ENCODE measurements around the gene EXOC6. TPM values are rescaled to one million over a fixed set of nuclear protein-coding genes. Genes with fewer than 3 reads are reported as not detected.

Gene EXOC6
- total RNA-seq, 1 donor from 2014 or later = 25.6 TPM

- no peak overlapping the region for H3K4me3 Mint-ChIP-seq
- Histone ChIP-seq H3K27me3 (no peaks in the 10 kb centered on the region), H3K4me1 (no peaks in the 10 kb centered on the region)
These were observed 237.0 kb downstream of the EXOC6 start for GRCh38 chr10:93085272-93085859.

GRCh38 chr10:93086289-93086688 lies 238.0 kb downstream of the EXOC6 start:
- Mint-ChIP-seq H3K27me3 (ENCODE audit: insufficient read depth, low read depth) (peaks cover 7% of the 10 kb centered on the region), H3K4me3 (no peak overlapping the region), H3K4me1 (peaks cover 5% of the 10 kb centered on the region), H3K27ac (no peak overlapping the region), H3K9me3 (no peaks in the 10 kb centered on the region), H3K36me3 (no peaks in the 10 kb centered on the region)
- Histone ChIP-seq H3K9me3 (ENCODE audit: low read depth) (no peaks in the 10 kb centered on the region), H3K36me3 (no peaks in the 10 kb centered on the region), H3K9ac (no peak overlapping the region), H2AFZ (replicated peaks) (no peak overlapping the region), H3K27me3 (no peaks in the 10 kb centered on the region), H3K27ac (no peak overlapping the region), H4K20me1 (ENCODE audit: low read depth) (no peaks in the 10 kb centered on the region), H3F3A (ENCODE audit: low read depth) (no peaks in the 10 kb centered on the region), H3K4me2 (no peak overlapping the region), H3K4me1 (no peaks in the 10 kb centered on the region), H3K4me3 (no peak overlapping the region), H3K79me2 (ENCODE audit: low read depth) (no peaks in the 10 kb centered on the region)
- no peak for TF ChIP-seq EZH2 (IDR thresholded peaks at IDR 0.05)
- no peak for TF ChIP-seq EZH2phosphoT487 (IDR thresholded peaks at IDR 0.05)
- no peak for TF ChIP-seq CTCF (IDR thresholded peaks at IDR 0.05)
- DNase-seq (ENCODE audit: low spot score) = no peak

More at GRCh38 chr10:93085272-93085859, 237.0 kb downstream of the EXOC6 start:
- Mint-ChIP-seq H3K27ac (no peak overlapping the region), H3K4me1 (peaks cover 5% of the 10 kb centered on the region), H3K27me3 (ENCODE audit: insufficient read depth, low read depth) (peaks cover 9% of the 10 kb centered on the region), H3K36me3 (no peaks in the 10 kb centered on the region), H3K9me3 (no peaks in the 10 kb centered on the region)
- Histone ChIP-seq H3K9me3 (ENCODE audit: low read depth) (no peaks in the 10 kb centered on the region), H3K9ac (no peak overlapping the region), H3K36me3 (no peaks in the 10 kb centered on the region), H2AFZ (replicated peaks) (no peak overlapping the region), H3K4me3 (no peak overlapping the region), H3K4me2 (no peak overlapping the region), H3F3A (ENCODE audit: low read depth) (no peaks in the 10 kb centered on the region), H4K20me1 (ENCODE audit: low read depth) (no peaks in the 10 kb centered on the region), H3K27ac (no peak overlapping the region), H3K79me2 (ENCODE audit: low read depth) (no peaks in the 10 kb centered on the region)
- DNase-seq (ENCODE audit: low spot score) = no peak
- TF ChIP-seq CTCF (IDR thresholded peaks at IDR 0.05) (no peak), EZH2 (IDR thresholded peaks at IDR 0.05) (no peak), EZH2phosphoT487 (IDR thresholded peaks at IDR 0.05) (no peak)

- Histone ChIP-seq H3K27me3 (no peaks in the 10 kb centered on the region), H3K4me2 (no peak overlapping the region), H3K9ac (no peak overlapping the region), H4K20me1 (ENCODE audit: low read depth) (no peaks in the 10 kb centered on the region), H3K4me3 (no peak overlapping the region), H3K79me2 (ENCODE audit: low read depth) (no peaks in the 10 kb centered on the region), H2AFZ (replicated peaks) (no peak overlapping the region), H3F3A (ENCODE audit: low read depth) (no peaks in the 10 kb centered on the region), H3K4me1 (no peaks in the 10 kb centered on the region), H3K9me3 (ENCODE audit: low read depth) (no peaks in the 10 kb centered on the region), H3K36me3 (no peaks in the 10 kb centered on the region), H3K27ac (no peak overlapping the region)
- no peak for TF ChIP-seq EZH2 (IDR thresholded peaks at IDR 0.05)
- TF ChIP-seq EZH2phosphoT487 (IDR thresholded peaks at IDR 0.05) = no peak
- no peak for TF ChIP-seq CTCF (IDR thresholded peaks at IDR 0.05)
- Mint-ChIP-seq H3K9me3 (no peaks in the 10 kb centered on the region), H3K4me3 (no peak overlapping the region), H3K27me3 (ENCODE audit: insufficient read depth, low read depth) (peaks cover 7% of the 10 kb centered on the region), H3K27ac (no peak overlapping the region), H3K36me3 (no peaks in the 10 kb centered on the region), H3K4me1 (no peaks in the 10 kb centered on the region)
- DNase-seq (ENCODE audit: low spot score) = no peak
These were observed 239.5 kb downstream of the EXOC6 start for GRCh38 chr10:93087846-93088245.
